IgD-negative memory B cell (primary cell): ENCODE data around the gene TMEM117. TPM values are rescaled to one million over a fixed set of nuclear protein-coding genes. Genes with fewer than 3 reads are reported as not detected.
A peak's percentile ranks its signal among the peaks of the same experiment; 100 is the strongest.

Source experiments
- H3K27ac Mint-ChIP-seq, 3 donors: one replicate each; pipeline ENCODE4 v1.8.0; 2020 to 2022; ENCODE audit warnings: mild to moderate bottlenecking in 3 of 3, mixed read lengths in 3 of 3, moderate library complexity in 1 of 3
- H3K27me3 Mint-ChIP-seq: one replicate; pipeline ENCODE4 v1.8.0; 2021; ENCODE audit warnings: mixed read lengths
- H3K36me3 Mint-ChIP-seq: one replicate; pipeline ENCODE4 v1.8.0; 2020; ENCODE audit warnings: mild to moderate bottlenecking, mixed read lengths
- H3K4me1 Mint-ChIP-seq, 3 donors: one replicate each; pipeline ENCODE4 v1.8.0; 2020 to 2022; ENCODE audit warnings: mixed read lengths in 3 of 3, mild to moderate bottlenecking in 1 of 3
- H3K4me3 Mint-ChIP-seq, 4 donors: one replicate each; pipeline ENCODE4 v1.8.0; 2020 to 2022; ENCODE audit warnings: mild to moderate bottlenecking in 4 of 4, mixed read lengths in 4 of 4, moderate library complexity in 3 of 4
- H3K9me3 Mint-ChIP-seq, 3 donors: one replicate each; pipeline ENCODE4 v1.8.0; 2020 to 2021; ENCODE audit warnings: mixed read lengths in 3 of 3, mild to moderate bottlenecking in 1 of 3
- polyA plus RNA-seq: library from polyadenylated mRNA; unstranded; fragments of 300-500 nt; fragmentation: Illumina TruSeq; gene quantifications from one replicate; pipeline ENCODE4 v1.2.3, GENCODE V29; 2021

The TMEM117 gene
- polyA plus RNA-seq, 1 donor from 2014 or later = 4.4 TPM

GRCh38 chr12:43887397-43887796, 51.5 kb downstream of the TMEM117 start:
- Mint-ChIP-seq H3K27ac (no peak overlapping the region), H3K9me3 (no peaks in the 10 kb centered on the region), H3K36me3 (peaks cover 6% of the 10 kb centered on the region), H3K4me3 (no peak overlapping the region), H3K27me3 (no peaks in the 10 kb centered on the region), H3K4me1 (peaks cover 0 to 2% (median 0%) of the 10 kb centered on the region in 3 donors)

GRCh38 chr12:43891856-43892574, 56.1 kb downstream of the TMEM117 start:
- no peak overlapping the region for H3K4me3 Mint-ChIP-seq
- H3K36me3 Mint-ChIP-seq = peaks cover 6% of the 10 kb centered on the region
- peaks cover 0 to 3% (median 0%) of the 10 kb centered on the region in 3 donors for H3K9me3 Mint-ChIP-seq
- H3K27ac Mint-ChIP-seq = no peak overlapping the region
- no peaks in the 10 kb centered on the region for H3K27me3 Mint-ChIP-seq
- peaks cover 0 to 2% (median 0%) of the 10 kb centered on the region in 3 donors for H3K4me1 Mint-ChIP-seq

GRCh38 chr12:43893670-43894069, 57.8 kb downstream of the TMEM117 start:
- Mint-ChIP-seq H3K4me3 (no peak overlapping the region), H3K27ac (no peak overlapping the region)

GRCh38 chr12:43895580-43896206, 59.8 kb downstream of the TMEM117 start:
- Mint-ChIP-seq H3K27ac (no peak overlapping the region), H3K36me3 (peaks cover 4% of the 10 kb centered on the region), H3K4me3 (no peak overlapping the region), H3K9me3 (peaks cover 0 to 3% (median 0%) of the 10 kb centered on the region in 3 donors), H3K27me3 (no peaks in the 10 kb centered on the region), H3K4me1 (no peaks in the 10 kb centered on the region)

More at GRCh38 chr12:43893670-43894069, 57.8 kb downstream of the TMEM117 start:
- Mint-ChIP-seq H3K4me1 (no peaks in the 10 kb centered on the region), H3K36me3 (peaks cover 4% of the 10 kb centered on the region), H3K27me3 (no peaks in the 10 kb centered on the region), H3K9me3 (peaks cover 0 to 3% (median 0%) of the 10 kb centered on the region in 3 donors)

- peaks cover 2% of the 10 kb centered on the region for H3K36me3 Mint-ChIP-seq
- H3K27me3 Mint-ChIP-seq = no peaks in the 10 kb centered on the region
- H3K27ac Mint-ChIP-seq = no peak overlapping the region
- peaks cover 0 to 3% (median 0%) of the 10 kb centered on the region in 3 donors for H3K9me3 Mint-ChIP-seq
- no peaks in the 10 kb centered on the region for H3K4me1 Mint-ChIP-seq
- no peak overlapping the region for H3K4me3 Mint-ChIP-seq
These were observed 60.6 kb downstream of the TMEM117 start for GRCh38 chr12:43896496-43896895.

GRCh38 chr12:43898474-43898873, 62.6 kb downstream of the TMEM117 start:
- Mint-ChIP-seq H3K4me1 (no peaks in the 10 kb centered on the region), H3K27ac (no peak overlapping the region), H3K4me3 (no peak overlapping the region), H3K9me3 (no peaks in the 10 kb centered on the region), H3K27me3 (no peaks in the 10 kb centered on the region), H3K36me3 (no peaks in the 10 kb centered on the region)

GRCh38 chr12:43899574-43899973, 63.7 kb downstream of the TMEM117 start:
- H3K36me3 Mint-ChIP-seq = no peaks in the 10 kb centered on the region
- H3K9me3 Mint-ChIP-seq = no peaks in the 10 kb centered on the region
- no peak overlapping the region for H3K4me3 Mint-ChIP-seq
- H3K27me3 Mint-ChIP-seq = no peaks in the 10 kb centered on the region
- no peaks in the 10 kb centered on the region for H3K4me1 Mint-ChIP-seq
- no peak overlapping the region for H3K27ac Mint-ChIP-seq

- Mint-ChIP-seq H3K9me3 (no peaks in the 10 kb centered on the region), H3K27me3 (no peaks in the 10 kb centered on the region), H3K36me3 (no peaks in the 10 kb centered on the region), H3K4me3 (no peak overlapping the region), H3K27ac (no peak overlapping the region), H3K4me1 (peaks cover 0 to 1% (median 0%) of the 10 kb centered on the region in 3 donors)
These were observed 67.8 kb downstream of the TMEM117 start for GRCh38 chr12:43903686-43904085.

- no peak overlapping the region for H3K27ac Mint-ChIP-seq
- H3K9me3 Mint-ChIP-seq = no peaks in the 10 kb centered on the region
These were observed 77.0 kb downstream of the TMEM117 start for GRCh38 chr12:43912859-43913258.

GRCh38 chr12:43914391-43914790, 78.5 kb downstream of the TMEM117 start:
- Mint-ChIP-seq H3K27me3 (no peaks in the 10 kb centered on the region), H3K36me3 (peaks cover 2% of the 10 kb centered on the region), H3K27ac (peak overlapping the region in 1 of 3 donors; percentile 14), H3K9me3 (no peaks in the 10 kb centered on the region), H3K4me3 (no peak overlapping the region), H3K4me1 (no peaks in the 10 kb centered on the region)

More at GRCh38 chr12:43912859-43913258, 77.0 kb downstream of the TMEM117 start:
- Mint-ChIP-seq H3K27me3 (no peaks in the 10 kb centered on the region), H3K4me1 (no peaks in the 10 kb centered on the region), H3K4me3 (no peak overlapping the region), H3K36me3 (peaks cover 2% of the 10 kb centered on the region)

GRCh38 chr12:43914923-43915468, 79.1 kb downstream of the TMEM117 start:
- Mint-ChIP-seq H3K27me3 (no peaks in the 10 kb centered on the region), H3K4me3 (no peak overlapping the region), H3K4me1 (no peaks in the 10 kb centered on the region), H3K9me3 (no peaks in the 10 kb centered on the region), H3K36me3 (peaks cover 2% of the 10 kb centered on the region), H3K27ac (no peak overlapping the region)

- H3K4me3 Mint-ChIP-seq = no peak overlapping the region
- no peaks in the 10 kb centered on the region for H3K9me3 Mint-ChIP-seq
- H3K27ac Mint-ChIP-seq = no peak overlapping the region
- H3K4me1 Mint-ChIP-seq = peaks cover 0 to 3% (median 0%) of the 10 kb centered on the region in 3 donors
- peaks cover 5% of the 10 kb centered on the region for H3K36me3 Mint-ChIP-seq
- no peaks in the 10 kb centered on the region for H3K27me3 Mint-ChIP-seq
These were observed 82.0 kb downstream of the TMEM117 start for GRCh38 chr12:43917896-43918295.

- Mint-ChIP-seq H3K4me1 (peaks cover 0 to 3% (median 0%) of the 10 kb centered on the region in 3 donors), H3K27me3 (no peaks in the 10 kb centered on the region), H3K4me3 (no peak overlapping the region), H3K9me3 (no peaks in the 10 kb centered on the region), H3K27ac (no peak overlapping the region), H3K36me3 (peaks cover 8% of the 10 kb centered on the region)
These were observed 85.9 kb downstream of the TMEM117 start for GRCh38 chr12:43921666-43922337.

- Mint-ChIP-seq H3K27me3 (no peaks in the 10 kb centered on the region), H3K36me3 (peaks cover 9% of the 10 kb centered on the region), H3K27ac (no peak overlapping the region), H3K4me3 (no peak overlapping the region), H3K4me1 (peaks cover 0 to 1% (median 0%) of the 10 kb centered on the region in 3 donors), H3K9me3 (peaks cover 2 to 20% (median 8%) of the 10 kb centered on the region in 3 donors)
These were observed 94.2 kb downstream of the TMEM117 start for GRCh38 chr12:43930032-43930431.

- H3K27me3 Mint-ChIP-seq = no peaks in the 10 kb centered on the region
- H3K4me1 Mint-ChIP-seq = peaks cover 0 to 1% (median 0%) of the 10 kb centered on the region in 3 donors
- H3K4me3 Mint-ChIP-seq = no peak overlapping the region
These were observed 95.3 kb downstream of the TMEM117 start for GRCh38 chr12:43931187-43931586.

More at GRCh38 chr12:43931187-43931586, 95.3 kb downstream of the TMEM117 start:
- H3K36me3 Mint-ChIP-seq = peaks cover 7% of the 10 kb centered on the region
- H3K27ac Mint-ChIP-seq = no peak overlapping the region
- H3K9me3 Mint-ChIP-seq = peaks cover 2 to 20% (median 8%) of the 10 kb centered on the region in 3 donors
